ENCODE measurements around the gene NKX1-1.

The NKX1-1 gene

DNA sequence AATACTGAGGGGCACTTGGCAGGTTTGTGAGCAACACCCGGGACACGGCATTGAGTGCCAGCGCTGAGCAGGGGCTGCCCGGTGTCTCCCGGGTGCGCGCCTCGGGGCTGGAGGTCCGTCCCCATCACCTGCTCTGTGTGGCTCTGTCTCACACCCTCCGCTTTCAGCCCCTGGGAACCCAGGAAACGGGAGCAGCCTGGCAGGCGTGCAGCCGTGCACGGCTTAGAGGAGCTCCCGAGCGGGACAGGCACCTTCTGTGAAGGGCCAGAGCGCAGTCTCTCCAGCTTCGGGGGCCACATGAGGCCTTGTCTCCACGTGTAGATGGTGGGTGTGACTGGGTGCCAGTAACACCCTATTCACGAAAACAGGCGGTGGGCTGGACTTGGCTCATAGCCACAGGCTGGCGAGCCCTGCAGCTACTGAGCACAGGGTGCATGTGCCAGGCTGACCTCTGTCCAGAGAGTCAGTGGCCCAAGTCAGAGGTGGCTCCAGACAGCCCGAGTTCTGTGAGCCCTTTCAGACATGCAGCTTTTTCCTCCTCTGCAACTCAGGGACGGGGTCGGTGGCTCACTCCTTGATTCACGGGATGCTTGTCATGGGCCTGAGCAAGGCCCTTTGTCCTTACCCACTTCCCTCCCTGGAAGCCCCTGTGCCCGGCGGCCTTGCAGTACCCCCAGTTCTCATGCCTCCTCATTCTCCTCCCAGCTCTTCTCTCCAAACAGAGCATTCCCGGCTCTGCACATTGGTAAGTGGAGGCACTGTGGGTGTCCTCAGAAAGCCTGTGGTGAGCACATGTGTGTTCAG lies 35.7 kb downstream of the NKX1-1 start:
- no peak for DNase-seq

DNA sequence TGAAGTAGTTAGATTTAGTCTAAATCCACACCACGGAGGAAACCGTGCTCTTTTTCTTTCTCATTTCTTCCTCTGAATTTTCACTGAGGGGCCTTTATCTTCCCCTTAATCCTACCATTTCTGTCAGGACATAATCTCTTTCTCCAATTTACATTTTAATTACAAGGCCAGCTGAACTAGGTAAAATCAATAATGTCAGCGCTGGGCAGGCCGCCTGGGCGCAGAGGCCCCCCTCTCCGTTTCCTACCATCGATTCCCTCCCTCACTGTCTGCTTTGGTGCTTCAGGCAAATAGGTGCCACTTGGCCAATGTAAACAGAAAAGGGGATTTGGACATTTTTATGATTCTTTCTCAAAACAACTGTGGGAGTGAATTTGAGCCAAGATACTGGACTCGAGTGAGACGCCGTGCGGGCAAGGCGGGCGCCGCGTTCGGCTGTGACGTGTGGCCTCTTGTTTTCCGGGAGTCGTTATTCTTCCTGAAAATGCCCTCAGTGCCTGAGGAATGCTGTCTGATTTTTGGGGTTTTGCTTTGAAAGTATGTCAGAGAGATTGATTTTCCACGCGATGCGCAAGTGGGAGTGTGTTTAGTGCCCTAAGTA lies 36.7 kb downstream of the NKX1-1 start:
- DNase-seq: no peak

DNA sequence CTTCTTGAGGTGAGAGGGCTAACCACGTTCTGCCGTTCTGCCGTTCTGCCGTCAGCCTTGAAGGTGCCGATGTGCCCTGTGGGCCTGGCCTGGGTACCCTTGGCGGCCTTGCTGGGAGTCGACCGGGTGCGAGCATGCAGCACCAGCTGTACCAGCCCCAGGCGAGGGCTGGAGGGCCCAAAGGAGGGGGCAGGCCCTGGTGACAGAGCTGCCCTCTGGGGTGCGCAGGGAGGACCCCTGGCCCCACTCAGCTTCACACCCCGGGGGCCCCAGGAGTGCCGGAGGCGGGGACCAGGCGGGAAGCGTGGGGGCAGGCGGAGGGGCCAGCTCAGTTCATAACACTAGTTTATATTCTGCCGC lies 37.2 kb downstream of the NKX1-1 start:
- DNase-seq: no peak

DNA sequence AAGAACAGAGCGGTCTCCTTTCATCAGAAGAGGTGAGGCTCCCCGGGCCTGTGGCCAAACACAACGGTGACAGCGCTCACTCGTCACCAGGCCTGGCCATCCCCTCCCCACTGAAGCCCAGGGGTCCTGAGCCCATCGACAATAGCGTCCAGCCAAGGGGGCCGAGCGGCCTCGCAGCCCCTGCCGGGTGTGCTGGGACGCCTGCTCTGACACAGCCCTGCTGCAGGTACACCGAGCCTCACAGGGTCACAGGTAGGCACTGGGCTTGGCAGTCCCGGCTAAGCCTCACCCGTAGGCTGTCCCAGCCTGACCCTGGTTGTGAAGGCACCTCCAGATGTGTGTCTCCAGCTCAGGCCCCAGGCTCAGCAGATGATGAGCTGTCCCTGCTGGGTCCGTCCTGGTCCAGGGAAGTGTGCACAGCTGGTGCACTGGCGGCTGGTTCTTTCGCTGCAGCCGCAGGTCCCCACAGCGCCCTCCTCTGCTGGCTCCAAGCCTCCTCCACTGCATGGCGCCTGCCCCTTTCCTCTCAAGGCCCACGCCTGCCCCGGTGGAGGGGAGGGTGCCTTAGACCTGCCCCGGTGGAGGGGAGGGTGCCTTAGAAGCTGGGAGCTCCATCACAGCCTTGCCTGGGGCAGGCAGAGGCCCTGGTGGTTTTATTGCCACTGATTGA lies 37.7 kb downstream of the NKX1-1 start:
- DNase-seq: no peak

DNA sequence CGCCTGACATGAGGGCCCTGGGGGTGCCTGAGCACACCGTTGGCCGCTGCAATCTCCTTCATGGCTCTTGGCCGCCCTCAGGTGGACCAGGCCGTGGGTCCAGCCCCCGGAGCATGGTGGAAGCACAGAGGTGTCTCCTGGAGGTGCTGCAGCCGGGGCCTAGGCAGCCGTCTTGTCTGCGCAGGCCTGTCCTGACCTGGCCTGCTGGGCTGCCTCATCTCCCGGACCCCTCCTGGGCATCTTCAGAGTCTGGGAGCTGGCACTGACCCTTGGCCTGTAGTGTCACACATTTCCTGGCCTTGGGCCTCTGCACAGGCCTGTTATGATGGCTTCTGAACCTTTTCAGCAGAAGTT lies 38.3 kb downstream of the NKX1-1 start:
- no peak for DNase-seq

DNA sequence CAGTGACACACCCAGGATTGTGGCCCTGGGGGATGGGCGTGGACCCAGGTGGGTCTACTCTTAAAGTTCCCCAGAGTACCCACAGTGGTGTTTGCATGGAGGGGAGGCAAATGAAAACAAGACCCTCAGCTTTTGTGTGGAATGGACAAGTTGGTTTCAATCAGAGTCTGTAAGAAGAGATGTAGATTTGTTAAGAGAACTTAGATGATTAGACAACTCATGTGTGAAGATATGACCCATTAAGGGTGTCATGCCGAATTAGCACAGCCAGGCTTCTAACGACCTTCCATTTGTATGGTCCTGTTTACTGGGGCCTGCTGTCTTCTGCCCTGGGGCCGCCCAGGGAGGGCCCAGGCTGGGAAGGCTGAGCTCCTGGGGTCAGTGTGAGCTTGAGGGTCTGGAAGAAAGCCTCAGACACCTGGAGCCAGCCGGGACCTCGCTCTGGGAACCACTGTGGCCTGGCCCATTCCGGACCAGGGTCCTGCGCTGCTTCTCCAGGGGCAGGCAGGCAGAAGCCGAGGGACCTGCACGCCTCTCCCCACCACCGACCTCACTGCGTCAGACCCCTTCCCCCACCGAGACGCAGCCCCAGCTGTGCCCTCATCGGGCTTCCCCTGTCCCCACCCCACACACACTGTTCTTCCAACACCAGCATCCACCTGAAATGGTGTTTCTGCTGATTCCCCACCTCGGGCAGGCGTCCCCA lies 38.9 kb downstream of the NKX1-1 start:
- no peak for DNase-seq

DNA sequence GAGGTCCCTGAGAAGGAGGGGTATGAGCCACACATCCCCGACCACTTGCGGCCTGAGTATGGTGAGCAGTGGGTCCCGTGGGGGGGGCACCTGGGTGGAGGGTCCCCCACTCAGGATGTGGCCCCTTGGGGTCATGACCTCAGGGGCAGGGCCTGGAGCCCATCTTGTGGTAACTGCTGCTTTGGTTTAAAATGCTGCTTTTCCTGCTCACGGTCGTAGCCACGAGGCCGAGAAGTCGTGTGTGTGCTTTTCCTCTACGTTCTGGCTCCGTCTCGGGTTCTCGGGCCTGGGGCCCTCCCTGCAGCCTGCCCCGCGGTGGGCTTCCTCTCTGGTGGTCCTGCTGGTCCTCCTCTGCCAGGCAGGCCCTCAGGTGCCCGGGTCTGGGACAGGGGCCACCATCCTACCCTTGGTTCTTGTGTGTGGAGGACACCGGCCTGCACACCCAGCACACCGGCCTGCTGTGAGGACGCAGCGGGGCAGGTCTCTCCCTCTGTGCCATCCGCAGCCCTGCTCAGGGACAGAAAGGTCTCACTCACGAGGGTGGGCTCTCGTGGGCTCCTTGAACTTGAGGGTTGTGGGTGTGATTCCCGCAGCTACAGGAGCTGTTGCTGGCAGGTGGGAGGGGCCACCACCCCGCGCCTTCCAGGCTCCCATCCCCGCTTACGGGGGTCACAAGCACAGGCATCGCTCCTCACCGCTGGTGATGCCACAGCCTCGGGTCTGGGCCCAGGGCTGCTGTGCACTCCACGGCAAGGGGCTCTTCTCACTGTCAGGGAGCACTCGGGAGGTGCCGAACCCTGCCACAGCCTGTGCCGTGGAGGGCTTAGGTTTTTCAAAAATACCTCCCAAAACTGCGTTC lies 39.6 kb downstream of the NKX1-1 start:
- DNase-seq: no peak

DNA sequence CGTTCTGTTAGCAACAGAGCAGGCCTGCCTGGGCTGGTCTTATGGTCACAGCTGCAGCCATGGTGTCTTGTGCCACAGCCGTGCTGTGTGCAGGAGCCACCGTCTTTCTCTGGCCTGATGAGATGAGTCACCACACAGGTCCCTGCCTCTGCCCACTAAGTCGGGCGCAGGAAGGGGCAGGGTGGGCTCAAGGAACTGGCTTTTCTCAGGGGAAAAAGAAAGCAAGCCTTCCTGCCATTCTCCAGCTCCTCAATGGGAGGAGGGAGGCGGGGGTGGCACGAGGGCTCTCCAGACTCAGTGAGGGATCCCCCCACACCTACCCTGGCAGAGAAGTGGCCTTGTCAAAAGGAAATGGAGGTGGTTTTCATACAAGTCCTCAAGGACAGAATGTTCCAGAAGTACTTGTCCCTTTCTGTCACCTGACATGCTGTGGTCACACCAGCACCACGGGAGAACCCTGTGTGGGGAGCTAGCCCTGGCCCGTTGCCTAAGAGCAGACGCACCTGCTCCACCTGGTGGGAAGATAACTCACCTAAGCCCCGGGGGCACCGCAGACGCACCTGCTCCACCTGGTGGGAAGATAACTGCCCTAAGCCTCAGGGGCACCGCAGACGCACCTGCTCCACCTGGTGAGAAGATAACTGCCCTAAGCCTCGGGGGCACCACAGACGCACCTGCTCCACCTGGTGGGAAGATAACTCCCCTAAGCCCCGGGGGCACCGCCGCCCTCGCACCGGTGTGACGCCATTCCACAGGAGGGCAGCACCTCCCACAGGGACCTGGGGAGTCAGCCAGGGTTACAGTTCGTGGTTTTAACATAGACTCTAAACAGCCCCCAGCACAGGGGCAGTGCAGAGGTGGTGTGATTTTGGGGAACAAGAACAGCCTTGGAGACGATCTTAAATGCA lies 40.7 kb downstream of the NKX1-1 start:
- no peak for DNase-seq

DNA sequence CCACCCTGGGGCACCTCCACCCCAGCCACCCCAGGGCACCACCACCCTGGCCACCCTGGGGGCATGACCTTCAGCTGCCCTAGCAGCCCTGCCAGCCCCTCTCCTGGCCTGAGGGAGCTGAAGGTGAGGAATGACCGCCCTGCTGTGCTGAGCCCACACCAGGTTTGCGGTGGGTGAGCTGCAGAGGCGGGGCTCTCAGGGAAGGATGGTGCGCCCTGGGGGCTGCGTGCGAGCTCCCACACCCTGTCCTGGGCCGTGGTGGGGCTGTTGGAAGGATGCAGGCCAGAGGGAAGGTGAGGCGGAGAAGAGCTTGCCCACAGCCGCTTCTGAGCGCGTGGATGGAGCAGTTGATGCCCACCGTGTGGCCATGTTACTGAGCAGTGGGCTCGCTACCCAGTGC lies 41.5 kb downstream of the NKX1-1 start:
- no peak for DNase-seq

DNA sequence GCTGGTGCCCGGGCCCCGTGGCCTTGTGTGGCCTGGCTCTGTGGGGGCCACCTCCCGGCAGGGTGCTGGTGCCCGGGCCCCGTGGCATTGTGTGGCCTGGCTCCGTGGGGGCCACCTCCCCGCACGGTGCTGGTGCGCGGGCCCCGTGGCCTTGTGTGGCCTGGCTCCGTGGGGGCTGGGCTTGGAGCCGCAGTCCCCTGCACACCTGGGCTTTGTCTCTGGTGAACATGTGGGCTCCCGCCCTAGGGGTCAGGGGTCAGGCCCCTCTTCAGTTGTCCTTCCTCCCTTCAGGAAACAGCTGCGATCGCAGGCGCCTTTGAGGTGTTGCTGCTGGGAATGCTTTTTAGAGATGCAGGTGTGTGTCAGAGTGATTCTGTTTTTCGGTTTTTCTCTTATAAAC lies 42.0 kb downstream of the NKX1-1 start:
- DNase-seq: no peak

DNA sequence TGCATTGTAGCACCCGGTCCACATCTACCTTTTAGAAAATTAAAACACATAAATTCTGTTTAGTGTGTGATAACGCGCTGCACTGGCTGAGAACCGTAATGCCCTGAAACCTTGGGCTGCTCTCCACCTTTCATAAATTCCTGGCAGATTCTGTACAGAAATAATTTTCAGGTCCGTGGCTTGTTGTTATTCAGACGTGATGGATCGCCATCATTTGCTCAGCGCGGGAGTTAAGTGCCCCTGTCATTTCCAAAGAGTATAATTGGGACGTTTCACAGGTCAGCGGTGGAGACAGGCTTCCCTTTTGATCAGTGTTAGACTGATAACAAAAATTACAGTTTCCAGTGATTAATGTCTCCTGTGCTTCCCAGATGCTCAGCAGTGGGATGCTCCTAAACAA lies 42.7 kb downstream of the NKX1-1 start:
- no peak for DNase-seq

DNA sequence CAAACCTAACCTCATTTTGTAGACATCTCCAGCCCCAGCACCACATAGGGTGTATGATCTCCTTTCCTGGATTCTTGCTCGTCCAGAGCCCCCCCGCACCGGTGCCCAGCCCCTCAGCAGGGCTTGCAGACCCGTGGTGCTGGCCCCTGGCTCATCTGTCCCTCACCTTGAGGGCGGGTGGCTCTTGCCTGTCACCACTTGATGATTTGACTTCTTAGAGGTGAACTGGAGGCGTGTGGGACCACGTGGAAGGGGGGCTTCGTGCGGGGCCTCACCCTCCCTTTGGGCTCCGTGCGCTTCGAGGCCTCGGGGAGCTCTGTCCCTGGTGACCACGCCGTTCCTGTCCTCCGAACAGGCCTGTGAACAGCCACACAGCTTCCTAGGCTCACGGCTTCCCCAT lies 43.7 kb downstream of the NKX1-1 start:
- DNase-seq: no peak

DNA sequence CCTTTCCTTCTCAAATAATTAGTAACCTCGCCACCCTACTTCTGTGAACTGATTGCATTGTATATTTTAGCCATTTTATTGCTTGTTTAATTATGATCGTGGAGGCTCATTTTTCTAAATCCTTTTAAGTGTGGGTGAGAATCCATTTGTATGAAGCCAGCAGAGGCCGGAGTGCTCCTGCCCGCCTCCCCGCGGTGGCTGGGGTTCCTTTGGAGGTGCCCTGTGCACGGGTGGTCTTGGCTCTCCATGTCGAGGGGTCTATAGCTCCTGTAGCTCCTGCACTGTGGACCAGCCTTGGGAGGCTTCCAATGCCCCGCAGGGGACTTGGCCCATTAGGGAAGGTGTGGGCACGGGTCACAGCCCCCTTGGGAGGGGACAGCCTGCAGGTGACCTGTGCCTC lies 44.2 kb downstream of the NKX1-1 start:
- DNase-seq: no peak

DNA sequence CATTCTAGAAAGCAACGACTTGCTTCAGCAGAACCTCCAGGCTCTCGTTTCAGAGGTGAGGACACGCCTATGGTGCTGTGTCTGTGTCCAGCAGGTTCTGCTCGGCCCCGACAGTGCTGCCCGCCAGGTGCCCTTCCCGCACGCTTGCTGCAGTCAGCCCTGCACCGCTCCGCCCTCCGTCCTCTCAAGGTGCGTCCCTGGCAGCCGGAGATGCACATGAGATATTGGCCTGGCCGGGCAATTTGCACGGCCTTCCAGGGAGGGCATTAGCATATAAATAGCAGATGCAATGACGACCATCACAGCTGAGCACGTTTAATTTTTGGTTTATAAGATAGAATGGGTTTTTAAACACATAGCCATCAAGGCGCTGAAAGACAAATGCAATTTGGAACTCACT lies 44.8 kb downstream of the NKX1-1 start:
- no peak for DNase-seq

DNA sequence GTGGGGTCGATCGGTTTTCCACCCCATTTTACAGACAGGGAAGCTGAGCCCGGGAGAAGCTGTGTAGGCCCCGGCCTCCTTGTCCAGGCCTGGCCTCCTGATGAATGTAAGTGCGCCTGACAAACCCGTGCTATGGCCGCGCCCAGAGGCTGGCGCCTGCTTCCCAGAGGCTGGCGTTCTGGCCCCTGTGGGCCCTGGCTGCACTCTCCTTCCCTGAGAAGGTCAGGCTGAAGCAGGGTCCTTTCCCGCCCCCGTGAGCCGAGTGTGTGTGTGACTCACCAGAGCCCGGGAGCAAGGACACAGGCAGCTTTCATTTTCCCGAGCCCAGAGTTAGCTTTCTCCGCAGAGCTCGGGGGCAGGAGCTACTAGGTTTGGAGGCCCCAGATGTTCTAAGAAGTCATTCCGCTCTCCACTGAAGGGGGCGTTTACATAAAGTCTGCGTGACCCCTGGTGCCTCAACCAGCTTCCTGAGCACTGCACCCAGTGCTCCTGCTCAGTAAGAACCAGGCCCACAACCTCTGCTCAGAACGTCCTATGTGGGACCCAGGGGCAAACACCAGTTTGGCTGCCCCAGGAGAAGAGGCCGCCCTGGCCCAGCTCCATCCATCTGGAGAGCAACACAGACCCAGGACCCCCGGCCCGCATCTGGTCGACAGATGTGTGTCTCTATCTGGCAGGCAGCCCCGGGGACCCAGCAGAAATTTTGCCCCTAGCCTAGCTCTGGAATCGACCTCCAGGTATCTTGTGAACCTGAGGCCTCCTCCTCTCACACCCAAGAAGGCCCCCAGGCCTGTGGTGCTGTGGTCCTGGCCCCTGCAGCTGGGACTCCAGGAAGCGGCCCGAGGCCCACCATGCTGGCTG lies 45.6 kb downstream of the NKX1-1 start:
- no peak for DNase-seq

DNA sequence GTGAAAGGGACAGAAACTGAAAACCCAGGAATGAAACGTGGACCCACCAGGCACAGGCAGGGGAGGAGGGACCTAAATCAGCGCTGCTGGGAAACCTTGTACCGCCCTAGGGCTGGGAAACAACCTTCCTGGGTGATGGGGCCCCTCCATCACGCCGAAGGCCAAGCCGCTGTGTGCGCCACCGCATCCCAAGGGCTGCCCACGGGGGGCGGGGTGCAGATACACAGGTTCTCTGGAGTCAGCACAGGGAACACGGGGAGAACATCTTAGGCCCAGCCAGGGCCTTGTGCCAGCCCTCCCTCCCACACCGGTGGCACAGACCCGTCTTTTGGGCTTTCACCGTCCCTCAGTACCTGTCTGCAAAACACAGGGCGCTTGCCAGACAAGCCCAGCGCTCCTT lies 46.3 kb downstream of the NKX1-1 start:
- no peak for DNase-seq

DNA sequence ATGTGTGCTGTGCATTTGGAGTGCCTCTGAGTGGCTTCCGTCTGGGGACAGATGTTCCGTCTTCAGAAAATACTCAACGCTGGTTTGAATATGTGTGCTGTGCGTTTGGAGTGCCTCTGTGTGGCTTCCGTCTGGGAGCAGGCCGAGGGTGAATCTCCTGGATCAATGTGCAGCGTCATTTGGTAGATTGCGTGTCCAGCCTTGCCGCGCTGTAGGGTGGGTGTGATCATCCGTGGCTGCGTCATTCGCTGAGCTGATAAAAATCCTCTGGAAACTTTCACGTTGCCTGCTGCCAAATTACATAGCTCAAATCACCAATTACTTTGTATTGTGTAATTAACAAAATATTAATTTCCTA lies 47.1 kb downstream of the NKX1-1 start:
- DNase-seq: no peak

DNA sequence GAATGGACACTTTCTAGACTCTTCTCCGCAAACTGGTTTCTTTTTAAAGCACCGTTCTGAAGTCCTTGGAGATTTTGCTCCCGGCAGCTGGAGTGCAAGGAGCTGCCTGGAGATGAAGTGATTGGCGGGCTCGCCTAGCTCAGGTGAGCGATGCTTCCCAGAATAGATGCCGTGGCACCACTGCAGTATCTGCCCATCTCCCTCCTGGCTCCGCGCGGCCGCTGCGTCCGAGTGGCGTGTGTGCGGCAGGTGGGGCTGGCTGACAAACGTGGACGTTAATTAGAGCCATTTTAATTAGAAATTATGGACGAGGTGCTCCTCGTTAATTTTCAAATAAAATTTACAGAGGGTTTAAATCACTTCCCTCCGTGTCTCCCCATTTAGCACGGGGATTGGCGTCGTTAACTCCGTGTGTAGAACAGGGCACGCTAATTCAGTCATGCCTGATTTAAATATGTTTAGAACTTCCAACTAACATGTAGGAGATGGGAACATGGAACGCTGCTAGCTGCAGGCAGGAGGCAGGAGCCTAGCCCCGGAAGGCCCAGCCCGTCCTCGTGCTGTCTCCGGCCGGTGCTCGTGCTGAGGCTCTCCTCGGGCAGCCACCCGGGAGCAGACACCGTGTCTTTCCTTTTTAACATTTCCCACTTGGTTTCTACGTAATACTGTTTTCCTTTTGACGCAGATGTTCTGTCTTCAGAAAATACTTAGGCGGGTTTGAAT lies 47.7 kb downstream of the NKX1-1 start:
- no peak for DNase-seq

DNA sequence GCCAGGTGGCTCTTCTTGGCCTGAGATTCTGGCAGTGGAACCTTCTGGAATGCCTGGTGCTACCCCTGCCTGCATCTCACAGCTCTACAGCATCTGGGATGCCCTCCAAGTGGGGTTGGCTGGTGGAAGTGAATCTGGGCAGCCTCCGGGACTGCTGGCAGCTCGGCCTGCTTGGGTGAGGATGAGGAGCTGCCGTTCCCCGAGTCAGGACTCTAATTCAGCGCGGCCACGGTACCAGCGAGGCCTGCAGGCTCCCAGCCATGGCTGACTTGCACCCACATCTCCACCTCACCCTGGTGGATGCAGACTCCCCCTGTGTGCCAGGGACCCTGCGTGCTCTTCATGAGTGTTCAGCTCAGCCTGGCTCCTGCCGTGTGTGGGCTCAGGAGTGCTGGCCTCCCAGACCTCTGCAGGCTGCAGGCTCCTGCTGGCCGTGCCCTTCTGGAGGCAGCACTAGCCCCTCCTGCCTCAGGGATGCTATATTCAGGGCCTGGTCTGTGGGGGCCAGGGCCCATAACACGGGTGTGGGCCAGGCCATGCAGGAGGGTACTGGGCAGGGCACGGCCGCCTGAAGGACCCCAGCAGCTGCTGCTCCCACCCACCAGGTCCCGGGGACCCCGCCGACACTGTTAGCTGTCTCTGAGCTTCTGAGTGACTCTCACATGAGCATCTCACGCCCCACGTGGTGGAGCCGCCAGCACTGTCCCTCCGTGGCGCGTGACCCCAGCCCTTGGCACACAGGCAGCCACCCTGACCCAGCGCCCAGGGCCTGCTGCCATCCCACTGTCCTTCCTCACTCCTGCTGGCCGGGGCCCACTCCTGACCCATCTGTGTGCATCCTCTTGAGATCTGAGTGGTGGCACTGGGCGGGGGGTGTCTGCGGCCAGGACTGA lies 48.6 kb downstream of the NKX1-1 start:
- no peak for DNase-seq

All from OCI-M1 (cell line).